Uterus (tissue), 2 donors: ENCODE measurements around the gene GCC1.
"Not testable (repeated sequence)": the region's sequence is repeated elsewhere in the genome, so short reads cannot be mapped to it uniquely, and the experiment has no call there.

Experiments
- POLR2A ChIP-seq, 2 donors: fragments of 450-650 bp; IDR thresholded peaks; one replicate each; pipeline ENCODE4 v1.6.1; 2016; ENCODE audit warnings: antibody characterized with exemption in 2 of 2, mild to moderate bottlenecking in 1 of 2, moderate library complexity in 1 of 2
- TF ChIP-seq, protein P1 (sequence below), 4 experiments: fragments of 200-600 bp in 2 of 4; fragments of 450-650 bp in 2 of 4; sonication (generic) in 2 of 4; IDR thresholded peaks; one replicate each; pipeline ENCODE4 v1.5.1; 2016 to 2019; ENCODE audit warnings: antibody characterized with exemption in 4 of 4, mild to moderate bottlenecking in 2 of 4, moderate library complexity in 1 of 4

DNA sequence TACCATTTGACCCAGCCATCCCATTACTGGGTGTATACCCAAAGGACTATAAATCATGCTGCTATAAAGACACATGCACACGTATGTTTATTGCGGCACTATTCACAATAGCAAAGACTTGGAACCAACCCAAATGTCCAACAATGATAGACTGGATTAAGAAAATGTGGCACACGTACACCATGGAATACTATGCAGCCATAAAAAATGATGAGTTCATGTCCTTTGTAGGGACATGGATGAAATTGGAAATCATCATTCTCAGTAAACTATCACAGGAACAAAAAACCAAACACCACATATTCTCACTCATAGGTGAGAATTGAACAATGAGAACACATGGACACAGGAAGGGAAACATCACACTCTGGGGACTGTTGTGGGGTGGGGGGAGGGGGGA is 17.4 kb downstream of the GCC1 start:
- TF ChIP-seq, protein P1, sequence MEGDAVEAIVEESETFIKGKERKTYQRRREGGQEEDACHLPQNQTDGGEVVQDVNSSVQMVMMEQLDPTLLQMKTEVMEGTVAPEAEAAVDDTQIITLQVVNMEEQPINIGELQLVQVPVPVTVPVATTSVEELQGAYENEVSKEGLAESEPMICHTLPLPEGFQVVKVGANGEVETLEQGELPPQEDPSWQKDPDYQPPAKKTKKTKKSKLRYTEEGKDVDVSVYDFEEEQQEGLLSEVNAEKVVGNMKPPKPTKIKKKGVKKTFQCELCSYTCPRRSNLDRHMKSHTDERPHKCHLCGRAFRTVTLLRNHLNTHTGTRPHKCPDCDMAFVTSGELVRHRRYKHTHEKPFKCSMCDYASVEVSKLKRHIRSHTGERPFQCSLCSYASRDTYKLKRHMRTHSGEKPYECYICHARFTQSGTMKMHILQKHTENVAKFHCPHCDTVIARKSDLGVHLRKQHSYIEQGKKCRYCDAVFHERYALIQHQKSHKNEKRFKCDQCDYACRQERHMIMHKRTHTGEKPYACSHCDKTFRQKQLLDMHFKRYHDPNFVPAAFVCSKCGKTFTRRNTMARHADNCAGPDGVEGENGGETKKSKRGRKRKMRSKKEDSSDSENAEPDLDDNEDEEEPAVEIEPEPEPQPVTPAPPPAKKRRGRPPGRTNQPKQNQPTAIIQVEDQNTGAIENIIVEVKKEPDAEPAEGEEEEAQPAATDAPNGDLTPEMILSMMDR (IDR thresholded peaks at IDR 0.05) = not testable (repeated sequence)
- not testable (repeated sequence) for TF ChIP-seq POLR2A (IDR thresholded peaks at IDR 0.05)
